NCI-H1048 (cell line): ENCODE data around the gene URB1.
"Not testable (repeated sequence)": the region's sequence is repeated elsewhere in the genome, so short reads cannot be mapped to it uniquely, and the experiment has no call there.

Source experiments
- DNase-seq: peaks from one replicate; lab custom pipeline; 2025; lab: John Stamatoyannopoulos, UW

Gene URB1

DNA sequence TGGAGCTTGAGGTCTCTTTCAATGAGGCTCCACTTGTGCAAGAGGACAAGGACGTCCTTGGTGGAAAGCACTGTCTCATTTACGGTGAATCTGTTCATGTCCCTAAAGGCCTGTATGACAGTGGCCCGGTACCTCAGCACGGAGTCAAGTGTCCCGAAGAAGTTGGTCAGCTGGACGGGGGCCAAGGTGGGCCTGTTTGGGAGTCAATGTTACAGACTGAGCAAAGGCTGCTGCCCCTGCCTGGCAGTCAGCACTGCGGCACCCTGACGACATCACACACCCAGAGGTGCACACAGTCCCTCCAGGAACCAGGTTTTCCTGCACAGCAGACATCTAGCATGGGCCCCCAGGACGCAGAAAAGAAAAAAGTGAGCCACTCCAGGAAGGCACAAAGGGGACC, 75.1 kb downstream of the URB1 start:
- no peak for DNase-seq

DNA sequence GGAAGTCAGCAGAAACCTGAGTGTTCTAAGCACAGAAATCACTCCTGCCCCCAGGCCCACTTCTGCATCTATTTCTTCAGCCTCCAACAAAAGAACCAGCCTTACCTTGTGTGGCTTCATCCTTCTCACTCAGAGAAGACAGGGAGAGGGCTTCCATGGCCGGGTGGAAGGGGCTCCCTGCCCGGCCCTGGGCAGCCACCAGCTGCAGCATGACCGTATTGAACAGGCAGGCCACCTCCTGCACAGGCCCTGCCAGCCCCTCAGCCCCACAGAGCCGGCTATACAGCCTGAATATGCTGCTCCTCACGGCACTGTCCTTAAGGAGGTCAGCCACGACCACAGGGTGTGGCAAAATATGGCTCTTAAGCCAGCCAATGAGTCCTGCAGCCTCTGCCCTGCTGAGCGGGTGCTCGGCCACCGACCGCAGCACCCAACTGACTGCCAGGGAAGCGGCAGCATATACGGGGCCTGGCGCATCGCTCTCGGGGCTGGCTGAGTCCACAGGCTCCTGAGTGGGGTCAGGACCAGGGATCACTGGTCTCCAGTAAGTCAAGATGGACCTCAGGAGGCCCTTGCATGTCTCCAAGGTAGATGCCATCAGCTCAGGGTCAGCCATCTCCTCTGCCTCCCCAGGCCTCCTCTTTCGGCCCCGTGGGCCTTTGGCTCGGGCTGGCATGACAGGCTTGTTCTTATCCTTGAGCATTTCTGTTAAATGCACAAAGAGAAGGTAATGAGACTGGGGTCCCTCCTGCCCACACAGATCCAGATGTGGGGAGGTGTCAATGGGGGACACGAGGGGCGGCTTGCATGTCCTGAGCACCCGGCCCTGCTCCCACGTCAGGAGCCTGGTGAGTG, 76.2 kb downstream of the URB1 start:
- DNase-seq = no peak

DNA sequence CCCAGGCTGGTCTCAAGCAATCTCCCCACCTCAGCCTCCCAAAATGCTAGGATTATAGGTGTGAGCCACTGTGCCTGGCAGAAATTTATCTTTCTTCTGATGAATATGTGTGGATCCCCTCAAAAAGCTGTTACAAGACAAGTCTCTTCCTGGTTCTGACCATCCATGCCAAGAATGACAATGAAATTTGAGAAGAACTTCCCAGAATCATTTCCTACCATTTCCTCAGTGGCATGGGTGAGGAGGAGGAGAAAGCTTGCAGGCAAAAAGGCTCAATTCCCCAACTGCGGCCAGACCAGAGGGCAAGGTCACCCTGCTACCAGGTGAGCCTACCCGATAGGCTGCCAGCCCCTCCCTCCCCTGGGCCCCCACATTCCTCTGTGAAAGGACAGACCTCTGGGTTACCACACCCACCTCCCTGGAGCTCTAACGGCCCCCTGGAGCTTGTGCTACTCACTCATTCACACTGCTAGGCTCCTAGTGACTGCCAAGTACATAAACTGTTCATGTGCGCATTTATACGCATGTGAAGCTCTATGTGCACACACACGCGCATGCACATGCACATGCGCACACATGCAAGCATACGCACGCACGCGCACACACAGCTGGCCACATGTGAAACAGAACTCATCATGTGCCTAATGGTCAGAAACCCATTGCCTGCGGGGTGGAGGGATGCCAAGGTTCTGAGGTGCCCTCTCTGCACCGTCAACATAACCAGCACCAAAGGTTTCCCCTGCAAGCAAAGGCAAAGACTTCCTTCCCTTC, 77.1 kb downstream of the URB1 start:
- DNase-seq = no peak

DNA sequence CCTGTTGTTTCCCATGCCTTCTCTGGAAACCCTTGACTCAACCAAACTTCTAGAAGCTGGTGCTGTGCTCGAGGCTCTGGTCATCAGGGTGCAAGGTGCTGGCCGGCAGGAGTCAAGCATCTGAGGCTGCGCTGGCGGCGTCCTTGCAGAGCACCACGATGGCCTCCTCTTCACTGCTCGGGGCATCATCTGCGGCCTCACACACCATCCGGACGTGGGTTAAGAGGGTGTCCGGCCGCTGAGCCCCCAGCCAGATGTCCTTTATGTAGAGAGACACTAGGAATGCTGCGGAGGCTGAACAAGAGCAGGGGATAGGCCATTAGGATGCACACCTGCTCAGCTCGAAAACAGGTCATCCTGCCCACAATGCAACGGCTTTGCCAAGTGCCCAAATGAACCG, 78.0 kb downstream of the URB1 start:
- DNase-seq = no peak

DNA sequence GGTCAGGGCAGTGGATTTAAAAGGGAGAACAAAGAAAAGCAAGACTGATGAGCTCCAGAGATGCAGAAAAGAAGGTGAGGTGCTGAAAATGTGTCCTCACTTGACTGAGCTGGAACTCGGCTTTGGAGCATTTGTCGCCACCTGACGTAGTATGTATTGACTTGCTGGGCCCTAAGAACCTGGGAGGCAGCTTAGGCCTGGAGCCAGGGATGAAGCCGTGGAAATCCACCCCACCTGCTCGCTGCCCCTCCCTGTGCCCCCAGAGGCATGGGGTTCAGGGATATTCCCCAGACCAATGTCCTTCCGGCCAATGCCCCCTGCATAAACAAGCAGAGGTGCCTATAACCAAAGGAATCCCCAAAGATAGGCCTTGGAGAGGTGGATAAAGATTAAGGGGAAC, 79.8 kb downstream of the URB1 start:
- DNase-seq = no peak

DNA sequence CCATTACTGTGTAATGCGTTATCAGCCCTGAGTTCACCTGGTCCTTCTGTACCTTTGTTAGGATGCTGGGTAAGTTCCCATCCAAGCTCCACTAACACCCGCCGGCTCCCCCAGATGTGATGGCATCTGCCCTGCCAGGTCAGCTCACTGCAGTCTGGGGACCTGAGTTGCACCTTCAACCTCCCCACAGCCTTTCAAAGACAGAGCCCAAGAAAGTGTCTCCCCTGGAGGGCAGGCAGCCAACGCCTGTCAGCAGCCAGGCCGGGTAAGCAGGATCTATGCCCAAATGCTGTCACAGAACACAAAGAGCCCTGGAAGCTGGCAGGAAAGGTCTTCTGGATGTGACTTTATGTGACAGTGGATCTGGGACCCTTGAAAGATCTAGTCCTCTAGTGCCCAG, 80.5 kb downstream of the URB1 start:
- no peak for DNase-seq

DNA sequence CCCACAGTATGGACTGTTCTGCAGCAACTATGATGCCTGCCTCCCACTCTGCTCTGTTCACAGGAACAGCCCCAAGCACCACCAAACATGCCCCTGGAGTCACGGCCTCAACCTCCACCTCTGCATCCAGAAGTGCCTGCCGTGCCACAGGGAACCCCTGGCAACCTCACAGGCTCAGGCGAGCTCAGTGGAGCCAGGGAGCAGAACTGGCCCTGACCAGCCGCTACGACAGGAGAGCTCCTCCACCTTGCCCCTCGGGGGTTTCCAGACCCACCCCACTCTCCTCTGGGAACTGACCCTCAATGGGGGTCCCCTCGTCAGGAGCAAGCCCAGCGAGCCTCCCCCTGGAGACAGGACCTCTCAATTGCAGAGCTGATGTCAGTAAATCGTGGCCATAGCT, 81.2 kb downstream of the URB1 start:
- DNase-seq = no peak

DNA sequence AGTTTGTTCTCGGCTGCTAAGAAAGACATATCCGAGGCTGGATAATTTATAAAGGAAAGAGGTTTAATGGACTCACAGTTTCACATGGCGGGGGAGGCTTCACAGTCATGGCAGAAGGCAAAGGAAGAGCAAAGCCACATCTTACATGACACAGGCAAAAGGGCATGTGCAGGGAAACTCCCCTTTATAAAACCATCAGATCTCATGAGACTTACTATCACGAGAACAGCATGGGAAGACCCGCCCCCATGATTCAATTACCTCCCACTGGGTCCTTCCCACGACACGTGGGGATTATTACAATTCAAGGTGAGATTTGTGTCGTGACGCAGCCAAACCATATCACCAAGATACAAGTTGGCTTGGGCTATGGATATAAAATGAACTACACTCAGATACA, 81.8 kb downstream of the URB1 start:
- not testable (repeated sequence) for DNase-seq

DNA sequence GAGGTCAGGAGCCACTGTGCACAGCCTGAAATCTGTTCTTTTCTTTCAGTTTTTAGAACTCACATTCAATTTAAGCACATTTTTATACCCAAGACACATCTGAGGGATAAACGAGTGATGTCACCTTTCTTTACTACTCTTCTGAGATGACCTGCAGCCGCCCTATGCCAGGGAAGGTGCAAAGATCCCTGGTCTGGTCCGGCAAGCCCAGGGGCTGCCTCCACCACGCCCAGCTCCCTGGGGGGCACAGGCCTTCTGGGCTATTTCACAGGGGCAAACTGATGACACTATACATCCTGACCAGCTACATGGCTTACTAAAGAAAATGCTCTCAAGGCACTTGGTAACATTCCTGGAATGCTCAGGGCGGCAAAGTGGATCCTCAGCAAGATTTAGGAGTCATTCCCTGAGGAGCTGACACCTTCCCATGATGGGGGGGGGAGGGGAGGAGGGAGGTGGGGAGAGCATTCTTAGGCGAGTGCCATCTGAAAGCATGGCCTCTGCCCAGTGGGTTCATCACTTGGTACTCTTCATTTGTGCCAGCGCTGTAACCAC, 82.8 kb downstream of the URB1 start:
- DNase-seq = no peak

DNA sequence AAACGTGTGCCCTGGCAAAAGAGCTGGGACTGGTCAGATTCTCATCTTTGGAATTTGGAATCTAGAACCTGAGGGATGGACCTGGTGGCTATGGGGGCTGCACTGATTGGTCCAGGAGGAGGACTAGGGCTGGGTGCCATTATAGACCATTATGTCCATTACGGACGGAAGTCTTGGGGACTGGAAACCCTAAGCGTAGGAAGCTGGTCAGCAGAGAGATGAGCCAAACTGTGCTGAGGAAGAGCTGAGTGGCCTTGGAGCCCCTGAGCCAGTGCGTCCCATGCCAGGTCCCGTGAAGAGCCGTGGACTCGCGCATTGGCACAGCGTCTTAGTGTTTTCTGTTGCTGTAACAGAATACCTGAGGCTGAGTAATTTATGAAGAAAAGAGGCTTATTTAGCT, 84.1 kb downstream of the URB1 start:
- DNase-seq = no peak

DNA sequence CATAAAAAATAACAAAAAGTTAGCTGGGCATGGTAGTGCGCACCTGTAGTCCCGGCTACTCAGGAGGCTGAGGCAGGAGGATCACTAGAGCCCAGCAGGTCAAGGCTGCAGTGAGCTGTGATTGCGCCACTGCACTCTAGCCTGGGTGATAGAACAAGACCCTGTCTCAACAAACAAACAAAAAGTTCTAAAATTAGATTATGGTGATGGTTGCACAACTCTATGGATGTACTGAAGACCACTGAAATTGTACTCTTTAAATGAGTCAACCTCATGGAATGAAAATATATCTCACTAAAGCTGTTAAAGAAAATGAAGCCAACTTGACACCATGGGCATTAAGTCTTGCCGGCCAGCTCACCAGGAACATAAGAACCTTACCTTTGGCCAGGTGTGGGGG, 85.1 kb downstream of the URB1 start:
- no peak for DNase-seq

DNA sequence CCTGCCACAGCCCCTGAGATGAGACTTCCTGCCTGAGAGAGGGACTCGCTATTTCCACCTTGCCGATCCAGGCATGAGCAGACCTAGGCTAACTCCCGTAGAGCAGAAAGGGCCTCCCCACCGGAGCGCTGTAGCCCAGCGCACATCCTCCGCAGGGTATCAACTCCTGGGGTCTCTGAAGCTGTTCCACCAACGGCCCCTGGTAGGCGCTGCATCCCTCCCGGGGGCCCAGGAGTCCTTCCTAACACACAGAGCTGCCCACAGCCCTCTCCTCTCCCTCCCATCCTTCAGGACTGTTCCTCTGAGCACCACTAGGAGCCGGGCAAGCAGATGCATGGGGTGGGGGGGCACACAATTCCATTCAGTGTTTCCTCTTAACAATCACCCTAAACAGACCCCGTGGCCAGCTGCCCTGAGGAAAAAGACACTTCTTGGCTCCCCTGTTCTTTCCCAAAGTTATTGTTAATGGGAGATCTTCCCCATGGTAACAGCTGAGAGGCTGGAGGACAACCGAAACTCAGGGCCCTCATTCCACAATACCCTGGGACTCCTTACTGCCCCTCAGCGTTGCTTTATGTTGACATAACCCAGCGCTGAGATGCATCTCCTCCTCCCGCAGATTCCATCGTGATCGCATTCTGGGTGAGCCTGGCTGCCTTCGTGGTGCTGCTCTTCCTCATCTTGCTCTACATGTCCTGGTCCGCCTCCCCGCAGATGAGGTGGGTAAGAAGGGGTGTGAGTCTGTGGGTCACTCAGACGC, 86.6 kb downstream of the URB1 start:
- no peak for DNase-seq

DNA sequence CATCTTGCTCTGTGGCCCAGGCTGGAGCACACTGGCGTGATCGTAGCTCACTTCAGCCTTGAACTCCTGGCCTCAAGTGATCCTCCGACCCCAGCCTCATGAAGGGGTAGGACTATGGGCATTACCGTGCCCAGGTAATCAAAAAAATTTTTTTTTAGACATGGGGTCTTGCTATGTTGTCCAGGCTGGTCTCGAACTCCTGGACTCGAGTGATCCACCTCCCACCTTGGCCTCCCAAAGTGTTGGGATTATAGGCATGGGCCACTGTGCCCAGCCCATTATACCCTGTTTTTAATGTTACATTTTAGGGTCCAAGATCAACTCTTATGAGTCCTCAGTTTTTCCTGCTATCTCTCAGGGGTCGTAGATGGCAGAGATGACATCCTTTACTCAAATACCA, 87.8 kb downstream of the URB1 start:
- no peak for DNase-seq

DNA sequence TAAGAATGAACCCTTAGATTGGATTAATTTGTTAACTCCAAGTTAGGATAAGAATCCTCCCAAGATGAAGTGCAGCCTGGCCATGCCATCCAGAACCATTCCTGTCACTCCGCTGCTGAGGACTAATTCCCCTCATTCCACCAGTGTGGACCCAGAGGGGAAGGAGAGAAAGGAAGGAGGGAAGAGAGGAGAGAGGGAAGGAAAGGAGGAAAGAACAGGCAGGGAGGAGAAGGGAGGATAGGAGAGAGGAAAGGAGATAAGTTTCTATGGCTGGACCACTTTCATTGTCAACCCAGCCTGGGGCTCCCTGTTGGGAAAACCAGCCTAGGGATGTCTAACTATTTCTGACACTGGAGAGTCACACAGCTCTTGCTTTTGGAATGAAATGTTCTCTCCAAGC, 89.4 kb downstream of the URB1 start:
- no peak for DNase-seq

DNA sequence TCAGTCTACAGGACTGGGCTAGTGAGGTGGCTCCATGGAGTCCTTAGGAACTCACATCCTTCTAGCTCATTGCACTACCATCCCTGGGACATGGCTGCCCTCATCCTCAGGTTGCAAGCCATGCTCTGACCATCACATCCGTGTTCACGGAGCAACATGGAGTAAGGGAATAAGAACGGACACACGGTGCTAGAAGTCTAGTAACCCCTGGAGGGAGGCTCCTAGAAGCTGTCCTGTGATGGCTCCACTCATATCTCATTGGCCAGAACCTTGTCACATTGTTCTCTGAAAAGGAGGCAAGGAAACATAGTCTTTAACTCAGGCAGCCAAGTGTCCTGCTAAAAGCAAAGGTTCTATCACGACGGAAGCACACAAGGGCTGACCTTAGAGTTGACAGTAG, 90.3 kb downstream of the URB1 start:
- DNase-seq = no peak

DNA sequence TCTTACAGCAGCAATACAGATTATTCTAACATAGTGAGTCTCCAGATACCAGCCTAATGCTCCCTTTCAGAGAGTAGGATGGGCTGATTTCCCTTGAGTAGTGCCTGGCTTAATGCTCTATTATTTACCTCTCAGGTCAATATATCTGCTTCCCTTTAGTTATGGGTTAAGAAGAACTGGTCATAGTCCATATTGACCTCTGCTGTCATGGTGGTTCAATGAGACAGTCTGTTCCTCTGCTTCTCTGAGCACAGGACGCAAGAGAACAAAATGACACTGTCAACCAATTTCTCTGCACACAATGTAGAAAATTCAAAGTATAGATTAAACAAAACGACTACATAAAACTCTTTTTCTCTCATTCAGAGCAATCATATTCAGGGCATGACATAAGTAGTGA, 91.2 kb downstream of the URB1 start:
- no peak for DNase-seq

DNA sequence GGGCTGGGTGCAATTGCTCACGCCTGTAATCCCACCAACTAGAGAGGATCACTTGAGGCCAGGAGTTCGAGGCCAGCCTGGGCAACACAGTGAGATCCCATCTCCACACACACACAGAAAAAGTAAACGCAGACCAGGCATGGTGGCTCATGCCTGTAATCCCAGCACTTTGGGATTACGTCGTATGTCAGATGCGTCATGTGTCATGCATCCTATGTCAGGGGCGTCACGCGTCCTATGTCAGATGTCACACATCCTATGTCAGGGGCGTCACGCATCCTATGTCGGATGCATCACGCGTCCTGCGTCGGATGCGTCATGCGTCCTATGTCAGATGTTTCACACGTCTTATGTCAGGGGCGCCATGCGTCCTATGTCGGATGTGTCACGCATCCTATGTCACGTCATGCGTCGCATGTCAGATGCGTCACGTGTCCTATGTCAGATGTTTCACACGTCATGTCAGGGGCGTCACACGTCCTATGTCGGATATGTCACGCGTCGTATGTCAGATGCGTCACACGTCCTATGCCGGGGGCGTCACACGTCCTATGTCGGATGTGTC, 92.6 kb downstream of the URB1 start:
- no peak for DNase-seq

DNA sequence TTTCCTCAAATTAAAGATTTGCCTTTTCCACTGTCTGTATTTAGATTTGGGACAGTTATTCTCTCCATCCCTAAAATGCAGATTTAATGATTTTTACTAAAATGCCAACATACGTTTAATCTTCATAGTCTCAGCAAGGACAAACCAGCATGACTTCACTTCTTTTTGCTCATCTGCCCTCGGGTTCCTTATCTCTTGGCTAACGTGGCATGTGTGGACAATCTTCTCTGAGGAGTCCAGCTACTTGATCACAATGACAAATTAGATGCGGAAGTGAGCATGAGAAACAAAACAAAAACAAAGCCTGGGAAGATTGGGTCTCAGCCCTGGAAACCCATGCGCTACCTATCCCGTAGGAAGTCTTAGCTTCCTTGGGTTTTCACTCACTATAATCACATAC, 93.1 kb downstream of the URB1 start:
- no peak for DNase-seq

DNA sequence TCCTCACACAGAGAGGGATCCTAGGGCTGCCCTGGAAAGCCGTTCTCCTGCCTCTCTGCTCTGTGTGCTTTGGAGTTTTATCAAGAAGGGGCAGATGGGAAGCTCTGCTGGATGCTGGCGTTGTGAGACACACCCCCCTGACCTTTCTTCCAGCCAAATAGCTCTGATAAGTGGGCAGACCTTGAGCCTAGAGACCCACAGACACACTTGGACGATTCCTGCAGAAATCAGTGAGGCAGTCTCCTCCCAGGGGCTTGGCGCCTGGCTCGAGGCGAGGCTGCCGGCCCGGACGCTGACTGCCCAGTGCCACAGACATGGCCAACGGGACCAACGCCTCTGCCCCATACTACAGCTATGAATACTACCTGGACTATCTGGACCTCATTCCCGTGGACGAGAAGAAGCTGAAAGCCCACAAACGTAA, 94.1 kb downstream of the URB1 start, which contains the start of gene MRAP:
Gene MRAP (plus strand): TSS at position 198 of the 424 bp plus-strand sequence. CDS start 117 bp downstream, at position 315.
- DNase-seq = no peak

DNA sequence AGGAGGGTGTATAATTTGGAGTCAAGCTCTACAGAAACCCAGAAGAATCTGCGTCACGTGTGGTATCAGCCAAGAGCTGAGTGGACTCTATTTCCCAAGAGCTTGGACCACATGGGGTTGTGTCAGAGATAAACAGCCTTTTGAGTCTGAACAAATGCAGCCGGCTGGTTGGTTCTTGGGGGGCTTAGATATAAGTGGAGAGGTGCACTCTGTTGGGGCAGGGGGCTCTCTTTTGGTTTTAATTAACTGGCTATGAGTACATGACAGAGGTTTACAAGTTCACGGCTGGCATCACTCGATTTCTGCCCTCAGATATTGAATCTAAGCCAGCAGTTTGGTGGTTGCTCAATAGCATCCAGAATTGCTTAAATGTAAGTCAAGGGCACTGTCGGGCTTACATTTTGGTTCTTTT, 94.7 kb downstream of the URB1 start:
- no peak for DNase-seq

DNA sequence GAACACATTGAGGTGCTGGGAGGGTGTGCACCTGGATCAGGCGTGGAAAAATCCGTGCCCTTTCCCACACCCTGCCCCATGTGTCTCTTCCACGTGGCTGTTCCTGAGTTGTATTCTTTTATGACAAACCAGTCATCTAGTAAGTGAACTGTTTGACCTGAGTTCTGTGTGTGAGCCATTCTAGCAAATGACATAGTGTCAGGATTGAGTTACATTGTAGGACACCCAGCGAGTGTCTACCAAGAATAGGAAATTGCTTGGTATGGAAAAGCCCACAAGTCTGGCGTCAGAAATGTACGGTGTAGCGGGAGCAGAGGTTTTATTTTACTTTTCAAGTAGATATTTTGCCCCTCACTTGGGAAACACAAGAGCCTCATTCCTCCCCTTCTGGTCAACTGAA, 95.4 kb downstream of the URB1 start:
- DNase-seq = no peak

DNA sequence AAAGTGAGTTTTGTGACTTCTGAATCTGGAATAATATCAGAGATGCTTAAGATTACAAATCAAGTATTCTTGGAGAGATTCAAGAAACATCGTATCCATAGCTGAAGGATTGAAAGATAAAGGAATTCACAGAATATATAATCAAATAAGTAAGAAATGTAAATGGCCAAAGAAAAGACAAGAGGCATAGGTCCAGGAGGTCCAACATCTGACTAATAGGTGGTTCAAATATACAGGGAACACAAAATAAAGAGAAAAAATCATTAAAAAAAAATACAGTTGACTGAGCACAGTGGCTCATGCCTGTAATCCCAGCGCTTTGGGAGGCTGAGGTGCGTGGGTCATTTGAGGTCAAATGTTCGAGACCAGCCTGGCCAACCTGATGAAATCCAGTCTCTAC, 107.3 kb downstream of the URB1 start:
- no peak for DNase-seq
